Esophagus (tissue), 2 donors: ENCODE results near the gene HADHB. TPM values are rescaled to one million over a fixed set of nuclear protein-coding genes. Genes with fewer than 3 reads are reported as not detected.

Experiments used
- H3K27ac ChIP-seq, 2 donors: one replicate each; pipeline ENCODE4 v1.5.1; 2013; ENCODE audit warnings: low read depth in 2 of 2, mild to moderate bottlenecking in 2 of 2, inconsistent platforms in 1 of 2, low read length in 1 of 2, moderate library complexity in 1 of 2
- H3K27me3 ChIP-seq, 2 donors: one replicate each; pipeline ENCODE4 v1.6.1; 2013; ENCODE audit warnings: low read length in 2 of 2, control low read depth in 1 of 2, mild to moderate bottlenecking in 1 of 2; ENCODE audit not compliant: insufficient read depth in 2 of 2, control insufficient read depth in 1 of 2
- H3K36me3 ChIP-seq, 2 donors: one replicate each; pipeline ENCODE4 v1.6.1; 2013; ENCODE audit warnings: low read length in 1 of 2; ENCODE audit not compliant: control insufficient read depth in 2 of 2, insufficient read depth in 2 of 2
- H3K4me1 ChIP-seq, 2 donors: one replicate each; pipeline ENCODE4 v1.6.1; 2013; ENCODE audit warnings: low read length in 1 of 2; ENCODE audit not compliant: control insufficient read depth in 2 of 2, insufficient read depth in 2 of 2
- H3K4me3 ChIP-seq, 2 donors: one replicate each; pipeline ENCODE4 v1.5.1; 2013; ENCODE audit warnings: low read length in 2 of 2, mild to moderate bottlenecking in 2 of 2, low read depth in 1 of 2, moderate library complexity in 1 of 2
- H3K9me3 ChIP-seq, 2 donors: one replicate each; pipeline ENCODE4 v1.6.1; 2013; ENCODE audit warnings: mild to moderate bottlenecking in 2 of 2, low read depth in 1 of 2, low read length in 1 of 2, moderate library complexity in 1 of 2; ENCODE audit not compliant: control insufficient read depth in 2 of 2, insufficient read depth in 1 of 2
- WGBS, 2 donors: extraction: QIAGEN DNeasy Blood & Tissue Kit; methylation state at CpG; one replicate each; pipeline ENCODE4 v1.1.7; 2013; 5-methylcytosine and 5-hydroxymethylcytosine counted together
- polyA plus RNA-seq, 2 donors: library from polyadenylated mRNA; stranded (reverse); fragments of 200-250 nt; gene quantifications; one replicate each; pipeline ENCODE4 v1.2.3, GENCODE V29; 2013
- donor health status: healthy with polysubstance abuse.
- donor health status: Bipolar disorder and iron deficiency.

HADHB gene
- polyA plus RNA-seq, result 10 to 100 TPM; 50.0 to 82.4 TPM

DNA sequence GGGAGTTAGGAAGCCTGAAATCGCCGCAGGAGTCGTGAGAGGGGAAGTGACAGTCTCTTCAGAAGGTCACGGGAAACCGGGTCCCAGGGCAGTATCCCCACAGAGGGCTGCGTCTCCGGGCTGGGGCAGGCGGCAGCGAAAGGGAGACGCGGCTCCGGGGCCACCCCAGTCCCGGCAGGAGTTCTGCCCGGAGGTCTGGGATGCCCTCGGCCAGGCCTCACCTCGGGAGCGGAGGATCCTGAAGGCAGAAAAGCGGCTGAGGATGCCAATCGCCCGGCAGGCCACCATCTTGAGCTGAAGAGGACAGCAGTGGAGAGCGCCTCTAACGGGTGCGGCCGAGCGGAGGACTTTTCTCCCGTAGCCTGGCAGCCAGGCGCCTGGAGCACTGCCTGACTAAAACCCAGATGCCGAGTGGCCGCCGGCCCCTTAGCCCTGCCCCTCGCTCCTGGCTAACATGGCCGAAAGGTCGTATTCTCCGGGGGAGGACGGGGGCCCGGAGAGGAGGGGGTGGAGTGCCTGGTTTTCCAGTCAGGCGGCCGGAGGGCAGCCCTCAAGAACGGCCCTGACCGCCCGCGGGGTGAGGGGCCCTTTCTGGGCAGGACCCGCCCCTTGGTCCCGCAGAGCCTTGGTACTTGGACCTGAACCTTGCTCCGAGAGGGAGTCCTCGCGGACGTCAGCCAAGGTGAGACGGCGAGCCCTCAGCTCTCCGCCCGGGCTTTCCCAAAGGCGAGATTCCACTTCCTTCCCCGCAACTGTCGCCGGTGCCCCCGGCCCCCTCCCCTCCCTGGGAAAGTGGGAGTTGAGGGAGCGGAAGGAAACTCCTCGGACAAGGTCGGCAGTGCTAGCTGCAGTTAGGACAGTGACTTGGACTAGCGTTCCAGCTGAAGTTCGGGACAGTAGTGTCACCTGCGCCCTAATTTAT is at the start of gene HADHB, which contains the start of gene HADHA:
Gene HADHB (plus strand): TSS at position 631 of the 922 bp plus-strand sequence. CDS start 9,316 bp downstream, outside the sequence.
Gene HADHA (minus strand): TSS at position 324 of the 922 bp plus-strand sequence. CDS start 36 bp downstream, at position 288.
- peaks cover 2 to 5% of the 10 kb centered on the region in 2 donors for H3K4me1 ChIP-seq
- H3K27me3 ChIP-seq, result no peaks in the 10 kb centered on the region
- 0% methylated on average over 63 of the region's 63 CpGs for WGBS, 2 donors
- no peaks in the 10 kb centered on the region for H3K9me3 ChIP-seq
- H3K27ac ChIP-seq, result peak within 1 kb of the TSS; percentile 93 to 99
- H3K36me3 ChIP-seq, result no peaks in the 10 kb centered on the region
- peak within 1 kb of the TSS; percentile 76 to 98 for H3K4me3 ChIP-seq

DNA sequence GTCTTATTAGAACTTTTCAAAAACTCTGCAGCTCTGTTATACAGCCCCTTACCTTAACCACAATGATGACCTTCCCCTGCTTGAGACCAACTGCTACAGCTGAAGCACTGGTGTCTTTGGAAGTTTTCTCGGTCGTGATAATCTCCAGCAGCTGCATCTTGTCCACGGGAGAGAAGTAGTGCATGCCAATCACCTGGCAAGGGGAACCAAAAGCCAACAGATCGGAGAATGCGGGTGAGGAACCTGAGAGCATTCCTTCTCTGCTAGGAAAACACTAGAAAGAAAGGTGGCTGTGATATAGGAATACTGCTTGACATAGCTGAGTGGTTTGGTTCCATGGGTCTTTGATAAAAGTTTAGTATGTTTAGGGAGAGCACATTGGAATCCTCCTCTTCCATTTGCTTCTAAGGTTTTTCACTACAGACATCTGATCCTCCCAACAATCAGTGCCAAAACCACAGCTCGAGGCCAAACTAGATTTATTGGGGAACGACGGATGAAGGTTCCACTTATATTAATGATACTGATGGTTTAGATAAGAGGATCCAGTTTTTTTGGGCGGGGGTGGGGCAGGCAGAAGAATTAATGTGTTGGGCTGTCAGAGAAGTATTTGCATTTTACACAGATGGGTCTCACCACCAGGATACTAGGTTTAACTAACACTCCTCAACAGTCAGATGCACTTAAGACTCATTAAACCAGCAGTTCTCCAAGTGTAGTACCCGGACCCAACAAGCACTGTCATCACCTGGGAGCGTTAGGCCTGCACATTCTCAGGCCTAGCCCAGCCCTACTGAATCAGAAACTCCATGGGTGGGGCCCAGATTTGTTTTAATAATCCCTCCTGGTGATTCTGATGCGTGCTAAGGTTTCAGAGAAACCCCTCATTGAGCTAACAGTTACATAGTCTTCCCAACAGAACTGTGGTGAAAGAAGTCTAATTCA is 49.4 kb upstream of the HADHB start:
- H3K27ac ChIP-seq, result no peak overlapping the region
- H3K27me3 ChIP-seq, result no peaks in the 10 kb centered on the region
- no peaks in the 10 kb centered on the region for H3K9me3 ChIP-seq
- no peaks in the 10 kb centered on the region for H3K4me1 ChIP-seq
- H3K4me3 ChIP-seq, result no peak overlapping the region
- peaks cover 21 to 39% of the 10 kb centered on the region in 2 donors for H3K36me3 ChIP-seq
- 68 to 73% methylated on average over 12 of the region's 12 CpGs for WGBS, 2 donors

- WGBS, 2 donors, result 82 to 85% methylated on average over 9 of the region's 9 CpGs
- peaks cover 22 to 28% of the 10 kb centered on the region in 2 donors for H3K36me3 ChIP-seq
Measured at GRCh38 chr2:26196683-26197418, 47.9 kb upstream of the HADHB start.

DNA sequence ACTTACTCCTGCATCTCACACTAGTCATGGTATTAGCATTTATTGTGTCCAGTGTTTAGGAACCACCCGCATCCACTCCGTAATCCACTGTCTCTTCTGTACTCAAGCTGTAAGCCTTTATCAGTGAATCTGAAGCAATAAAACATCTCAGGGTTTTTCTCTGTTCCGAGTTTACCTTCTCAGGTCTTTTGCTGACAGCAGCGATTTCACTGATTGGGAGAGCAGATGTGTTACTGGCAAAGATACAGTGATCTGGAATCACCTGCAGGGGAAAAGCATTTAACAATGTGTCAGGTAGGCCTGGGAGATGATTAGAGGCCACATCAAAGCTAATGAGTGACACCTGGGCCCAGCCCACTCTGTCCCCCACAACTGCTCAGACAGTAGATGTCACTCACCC is 47.2 kb upstream of the HADHB start:
- WGBS, 2 donors, result 89 to 91% methylated on average over 4 of the region's 4 CpGs
- Histone ChIP-seq H3K36me3 (peaks cover 22 to 27% of the 10 kb centered on the region in 2 donors), H3K27ac (no peak overlapping the region), H3K27me3 (no peaks in the 10 kb centered on the region), H3K9me3 (no peaks in the 10 kb centered on the region), H3K4me3 (no peak overlapping the region), H3K4me1 (no peaks in the 10 kb centered on the region)

More at GRCh38 chr2:26196683-26197418, 47.9 kb upstream of the HADHB start:
- H3K27ac ChIP-seq, result no peak overlapping the region
- H3K4me1 ChIP-seq, result no peaks in the 10 kb centered on the region
- H3K9me3 ChIP-seq, result no peaks in the 10 kb centered on the region
- H3K27me3 ChIP-seq, result no peaks in the 10 kb centered on the region
- no peak overlapping the region for H3K4me3 ChIP-seq

- Histone ChIP-seq H3K27me3 (no peaks in the 10 kb centered on the region), H3K4me3 (no peak overlapping the region), H3K4me1 (no peaks in the 10 kb centered on the region), H3K36me3 (peaks cover 13 to 17% of the 10 kb centered on the region in 2 donors), H3K9me3 (no peaks in the 10 kb centered on the region), H3K27ac (no peak overlapping the region)
- WGBS, 2 donors, result 51 to 64% methylated on average over 1 of the region's 1 CpG
Measured at GRCh38 chr2:26202981-26203490, 41.7 kb upstream of the HADHB start.

DNA sequence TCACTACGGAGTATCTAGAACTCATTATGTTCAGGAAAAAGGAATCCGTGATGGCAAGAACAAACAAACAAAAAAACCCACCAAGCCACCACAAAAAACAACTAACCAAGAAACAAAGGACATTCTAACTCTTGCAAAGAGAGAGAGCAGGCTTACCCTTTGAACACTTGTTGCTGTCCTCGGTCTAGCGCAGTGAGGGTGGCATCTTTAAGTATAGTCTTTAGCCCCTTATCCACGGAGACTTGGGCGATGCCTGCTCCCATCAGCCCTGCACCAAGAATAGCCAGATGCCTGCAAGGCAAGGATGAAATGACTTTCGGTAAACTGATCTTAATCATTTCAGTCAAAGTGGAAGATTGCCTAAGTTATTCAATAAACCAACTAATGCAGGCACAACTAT is 40.8 kb upstream of the HADHB start:
- no peak overlapping the region for H3K4me3 ChIP-seq
- no peaks in the 10 kb centered on the region for H3K4me1 ChIP-seq
- WGBS, 2 donors, result 90 to 93% methylated on average over 7 of the region's 7 CpGs
- H3K27me3 ChIP-seq, result no peaks in the 10 kb centered on the region
- H3K27ac ChIP-seq, result no peak overlapping the region
- H3K9me3 ChIP-seq, result no peaks in the 10 kb centered on the region
- peaks cover 13 to 19% of the 10 kb centered on the region in 2 donors for H3K36me3 ChIP-seq

DNA sequence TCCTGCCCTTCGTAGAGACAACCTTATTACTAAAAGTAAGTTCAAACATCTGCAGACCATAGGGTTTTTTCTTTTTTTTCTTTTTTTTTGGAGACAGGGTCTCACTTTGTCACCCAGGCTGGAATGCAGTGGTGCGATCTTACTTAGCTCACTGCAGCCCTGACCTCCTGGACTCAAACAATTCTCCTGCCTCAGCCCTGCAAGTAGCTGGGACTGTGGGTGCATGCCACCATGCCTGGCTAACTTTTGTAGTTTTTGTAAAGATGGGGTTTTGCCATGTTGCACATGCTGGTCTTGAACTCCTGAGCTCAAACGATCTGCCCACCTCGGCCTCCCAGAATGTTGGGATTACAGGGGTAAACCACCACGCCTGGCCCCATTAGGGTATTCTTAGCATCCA is 32.7 kb upstream of the HADHB start:
- Histone ChIP-seq H3K27ac (no peak overlapping the region), H3K9me3 (no peaks in the 10 kb centered on the region), H3K4me1 (no peaks in the 10 kb centered on the region), H3K36me3 (peaks cover 2 to 6% of the 10 kb centered on the region in 2 donors), H3K4me3 (no peak overlapping the region), H3K27me3 (no peaks in the 10 kb centered on the region)
- WGBS, 2 donors, result 94 to 95% methylated on average over 5 of the region's 5 CpGs

DNA sequence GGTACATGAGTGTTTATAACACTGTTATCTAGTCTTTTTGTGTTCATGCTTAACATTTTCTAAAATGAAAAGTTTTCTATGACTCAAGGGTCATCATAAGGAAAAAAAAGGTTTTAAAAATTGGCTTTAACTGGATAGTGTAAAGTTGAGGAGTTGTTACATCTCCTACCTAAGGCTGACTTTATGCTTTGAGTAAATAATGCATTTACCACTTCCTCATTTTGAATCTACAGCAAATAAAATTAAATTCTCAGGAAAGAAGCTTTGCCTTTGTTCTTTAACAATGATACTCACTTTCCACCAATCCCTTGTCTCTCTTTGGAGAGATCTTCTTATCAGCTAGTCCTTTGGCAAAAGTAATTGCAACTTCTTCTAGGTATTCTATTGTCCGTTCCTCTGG is 30.0 kb upstream of the HADHB start:
- Histone ChIP-seq H3K9me3 (no peaks in the 10 kb centered on the region), H3K27me3 (no peaks in the 10 kb centered on the region), H3K27ac (no peak overlapping the region), H3K36me3 (peaks cover 0 to 7% of the 10 kb centered on the region in 2 donors), H3K4me3 (no peak overlapping the region), H3K4me1 (no peaks in the 10 kb centered on the region)
- 92 to 96% methylated on average over 1 of the region's 1 CpG for WGBS, 2 donors
